ENCODE results near the gene SDCBP2.
"Not testable (repeated sequence)": the region's sequence is repeated elsewhere in the genome, so short reads cannot be mapped to it uniquely, and the experiment has no call there.

The SDCBP2 gene

DNA sequence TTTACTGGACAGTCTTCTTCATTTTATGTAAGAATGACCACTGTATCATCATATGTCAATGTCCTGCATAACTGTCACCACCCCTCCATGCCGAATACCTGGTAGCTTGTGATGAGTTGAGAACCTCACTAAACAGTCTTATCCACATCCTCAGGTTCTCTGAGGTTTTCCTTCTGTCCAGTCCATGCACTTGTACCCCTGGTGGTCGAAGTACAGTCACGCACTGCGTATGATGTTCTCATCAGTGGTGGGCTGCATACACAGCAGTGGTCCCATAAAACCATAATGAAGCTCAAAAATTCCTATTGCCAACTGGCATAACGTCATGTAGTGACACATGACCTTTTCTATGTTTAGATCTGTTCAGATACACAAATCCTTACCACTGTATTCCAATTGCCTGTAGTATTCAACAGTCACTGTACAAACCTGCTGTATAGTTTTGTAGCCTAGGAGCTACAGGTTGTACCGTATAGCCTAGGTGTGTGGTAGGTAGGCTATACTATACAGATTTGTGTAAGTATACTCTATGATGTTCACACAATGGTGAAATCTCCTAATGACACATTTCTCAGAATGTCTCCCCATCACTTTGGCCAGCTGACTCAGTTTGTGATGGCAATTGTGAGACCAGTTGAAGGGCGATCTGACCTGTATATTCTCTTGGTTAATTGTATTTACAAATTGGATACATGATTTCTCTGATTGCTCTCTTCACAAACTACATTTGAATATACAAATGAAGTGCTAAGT is 31.3 kb upstream of the SDCBP2 start:
- no peak for DNase-seq (ENCODE audit: low read depth in 3 of 3, low spot score in 1 of 3)

DNA sequence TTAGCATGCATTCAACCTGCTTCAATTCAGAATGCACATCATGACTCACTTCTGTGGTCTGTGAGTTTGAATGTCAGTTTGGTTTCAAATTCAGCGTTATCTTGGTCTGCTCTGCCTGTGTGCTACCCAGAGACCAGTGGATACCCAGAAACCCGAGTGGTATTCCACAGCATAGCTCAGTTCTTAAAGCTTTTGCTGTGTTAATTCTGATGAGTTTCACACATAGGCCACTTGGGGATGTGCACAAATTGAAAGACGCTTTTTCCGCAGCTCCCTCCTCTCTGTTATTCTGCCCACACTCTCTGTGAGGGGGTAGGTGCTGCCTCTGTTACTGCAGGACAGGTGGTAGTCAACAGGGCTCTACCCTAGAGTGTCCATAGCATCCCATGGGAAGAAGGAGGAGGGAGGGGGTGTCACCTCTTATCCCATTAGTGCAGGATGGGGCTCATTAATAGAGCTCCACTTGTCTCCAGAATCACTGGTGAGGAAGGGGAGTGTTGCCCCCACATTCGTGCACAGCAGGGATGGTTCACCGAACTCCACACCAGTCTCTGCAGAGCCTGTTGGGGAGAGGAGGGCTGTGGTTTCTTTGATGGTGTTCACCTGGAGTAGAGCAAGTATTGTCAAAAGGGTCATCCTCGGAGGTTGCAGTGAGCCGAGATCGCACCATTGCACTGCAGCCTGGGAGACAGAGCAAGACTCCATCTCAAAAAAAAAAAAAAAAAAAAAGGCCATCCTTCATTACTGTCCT is 29.2 kb upstream of the SDCBP2 start:
- no peak for DNase-seq (ENCODE audit: low read depth in 3 of 3, low spot score in 1 of 3)

DNA sequence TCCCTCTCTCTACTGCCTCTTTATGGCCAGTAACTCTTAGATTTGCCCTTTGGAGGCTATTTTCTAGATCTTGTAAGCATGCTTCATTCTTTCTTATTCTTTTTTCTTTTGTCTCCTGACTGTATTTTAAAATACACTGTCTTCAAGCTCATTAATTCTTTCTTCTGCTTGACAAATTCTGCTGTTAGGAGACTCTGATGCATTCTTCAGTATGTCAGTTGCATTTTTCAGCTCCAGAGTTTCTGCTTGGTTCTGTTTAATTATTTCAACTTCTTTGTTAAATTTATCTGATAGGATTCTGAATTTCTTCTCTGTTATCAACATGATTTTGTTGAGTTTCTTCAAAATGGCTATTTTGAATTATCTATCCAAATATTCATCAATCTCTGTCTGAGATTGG is 25.0 kb upstream of the SDCBP2 start:
- DNase-seq (ENCODE audit: low read depth in 3 of 3, low spot score in 1 of 3) = no peak

DNA sequence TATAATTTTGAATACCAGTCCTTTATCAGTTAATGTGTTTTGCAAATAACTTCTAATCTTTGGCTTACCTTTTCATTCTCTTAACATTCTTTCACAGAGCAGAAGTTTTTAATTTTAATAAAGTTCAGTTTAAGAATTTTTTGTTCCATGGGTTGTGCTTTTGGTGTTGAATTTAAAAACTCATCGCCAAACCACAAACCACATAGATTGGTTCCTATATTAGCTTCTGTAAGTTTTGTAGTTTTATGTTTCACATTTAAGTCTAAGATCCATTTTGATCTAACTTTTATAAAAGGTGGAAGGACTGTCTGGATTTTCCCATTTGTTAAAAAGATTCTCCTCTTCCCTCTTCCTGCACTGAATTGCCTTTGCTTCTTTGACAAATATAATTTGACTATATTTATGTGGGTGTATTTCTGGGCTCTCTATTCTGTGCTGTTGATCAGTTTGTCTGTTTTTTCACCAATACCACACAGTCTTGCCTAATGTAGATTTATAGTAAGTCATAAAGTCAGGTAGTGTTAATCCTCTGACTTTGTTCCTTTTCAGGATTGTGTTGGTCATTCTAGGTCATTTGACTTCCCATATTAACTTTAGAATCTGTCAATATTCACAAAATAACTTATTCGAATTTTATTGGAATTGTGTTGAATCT is 17.5 kb upstream of the SDCBP2 start:
- no peak for DNase-seq (ENCODE audit: low read depth in 3 of 3, low spot score in 1 of 3)

DNA sequence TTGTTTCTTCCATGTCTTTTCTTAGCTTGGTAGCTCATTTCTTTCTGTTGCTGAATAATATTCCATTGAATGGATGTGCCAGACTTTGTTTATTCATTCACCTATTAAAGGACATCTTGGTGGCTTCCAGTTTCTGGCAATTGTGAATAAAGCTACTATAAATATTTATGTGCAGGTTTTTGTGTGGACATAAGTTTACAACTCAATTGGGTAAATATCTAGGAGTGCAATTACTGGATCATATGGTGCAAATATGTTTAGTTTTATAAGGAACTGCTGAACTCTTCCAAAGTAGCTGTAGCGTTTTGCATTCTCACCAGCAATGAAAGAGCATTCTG is 16.8 kb upstream of the SDCBP2 start:
- DNase-seq (ENCODE audit: low read depth in 3 of 3, low spot score in 1 of 3) = no peak

DNA sequence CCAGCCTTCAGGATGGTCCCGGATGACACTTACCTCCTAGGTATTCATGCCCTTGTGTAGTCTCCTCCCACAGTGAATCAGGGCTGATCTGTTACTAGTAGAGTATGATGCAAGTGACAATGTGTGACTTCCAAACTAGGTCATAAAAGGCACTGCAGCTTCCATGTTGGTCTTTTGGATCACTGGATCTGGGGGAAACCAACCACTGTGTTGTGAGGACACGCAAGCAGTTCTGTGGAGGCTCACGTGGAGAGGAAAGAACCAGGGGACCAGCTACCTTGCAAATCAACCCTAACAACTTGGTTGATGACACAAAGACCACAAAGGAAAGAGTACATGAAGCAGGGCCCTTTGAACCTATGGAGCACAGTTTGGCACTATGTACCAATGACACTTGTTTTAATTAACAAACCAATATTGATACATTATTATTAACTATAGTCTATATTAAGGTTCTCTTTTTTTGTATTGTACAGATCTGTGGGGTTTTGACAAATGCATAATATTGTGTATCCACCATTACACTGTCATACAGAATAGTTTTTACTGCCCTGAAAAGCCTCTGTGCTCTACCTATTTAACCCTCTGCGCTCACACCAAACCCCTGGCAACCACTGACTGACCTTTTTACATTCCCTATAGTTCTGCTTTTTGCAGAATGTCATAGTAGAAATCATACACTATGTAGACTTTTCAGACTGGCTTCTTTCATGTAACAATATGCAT is 16.3 kb upstream of the SDCBP2 start:
- no peak for DNase-seq (ENCODE audit: low read depth in 3 of 3, low spot score in 1 of 3)

DNA sequence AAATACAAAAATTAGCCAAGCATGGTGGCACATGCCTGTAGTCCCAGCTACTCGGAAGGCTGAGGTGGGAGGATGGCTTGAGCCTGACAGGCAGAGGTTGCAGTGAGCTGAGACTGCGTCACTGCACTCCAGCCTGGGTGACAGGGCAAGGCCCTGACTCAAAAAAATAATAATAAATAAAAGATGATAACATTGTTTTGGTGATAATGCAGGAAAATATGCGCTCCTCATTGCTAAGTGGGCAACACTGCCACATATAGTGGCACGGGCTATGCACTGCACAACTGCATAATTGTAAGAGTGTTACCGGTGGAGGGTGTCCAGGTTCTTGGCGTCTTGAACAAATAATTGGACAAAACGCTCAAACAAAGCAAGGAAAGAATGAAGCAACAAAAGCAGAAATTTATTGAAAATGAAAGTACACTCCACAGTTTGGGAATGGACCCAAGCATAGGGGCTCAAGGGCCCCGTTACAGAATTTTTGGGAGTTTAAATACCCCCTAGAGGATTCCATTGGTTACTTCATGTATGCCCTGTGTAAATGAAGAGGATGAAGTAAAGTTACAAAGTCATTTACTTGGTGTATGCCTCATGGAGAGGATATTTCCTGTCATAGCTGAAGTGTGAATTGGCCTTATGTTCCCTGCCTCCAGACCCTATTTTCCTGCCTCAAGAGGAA is 14.6 kb upstream of the SDCBP2 start:
- not testable (repeated sequence) for DNase-seq (ENCODE audit: low read depth in 3 of 3, low spot score in 1 of 3)

DNA sequence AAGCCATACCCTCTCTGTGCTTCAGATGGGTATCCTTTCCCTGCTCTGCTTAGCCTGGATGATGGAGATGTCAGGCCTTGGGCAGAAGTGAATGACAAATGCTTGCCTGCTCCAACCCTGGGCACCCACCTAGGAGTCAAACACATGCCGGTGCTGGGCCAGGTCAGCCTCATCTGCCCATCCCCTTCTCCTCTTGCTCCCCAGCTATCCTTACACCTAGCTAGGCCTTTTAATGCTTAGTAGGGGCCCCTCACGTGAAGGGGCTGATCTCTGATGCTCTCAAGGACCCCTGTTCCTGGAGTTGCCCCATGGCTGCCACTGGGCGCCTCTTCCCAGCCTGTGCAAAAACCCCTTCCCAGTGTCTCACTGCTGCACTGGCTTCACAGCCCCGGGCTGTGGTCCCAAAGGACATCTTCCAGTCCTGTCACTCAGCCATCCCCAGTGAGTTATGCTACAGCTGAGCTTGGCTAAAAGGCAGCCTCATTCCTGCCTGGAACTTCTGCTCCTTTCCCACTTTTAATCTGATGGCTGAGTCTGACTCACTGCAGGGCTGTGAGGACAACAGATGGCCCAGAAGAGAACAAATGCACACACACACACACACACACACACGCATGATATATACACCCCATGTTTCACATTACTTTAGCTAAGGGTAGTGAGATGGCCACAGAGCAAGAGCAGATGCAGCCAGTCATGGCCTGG is 12.8 kb upstream of the SDCBP2 start:
- DNase-seq (ENCODE audit: low read depth in 3 of 3, low spot score in 1 of 3) = no peak

DNA sequence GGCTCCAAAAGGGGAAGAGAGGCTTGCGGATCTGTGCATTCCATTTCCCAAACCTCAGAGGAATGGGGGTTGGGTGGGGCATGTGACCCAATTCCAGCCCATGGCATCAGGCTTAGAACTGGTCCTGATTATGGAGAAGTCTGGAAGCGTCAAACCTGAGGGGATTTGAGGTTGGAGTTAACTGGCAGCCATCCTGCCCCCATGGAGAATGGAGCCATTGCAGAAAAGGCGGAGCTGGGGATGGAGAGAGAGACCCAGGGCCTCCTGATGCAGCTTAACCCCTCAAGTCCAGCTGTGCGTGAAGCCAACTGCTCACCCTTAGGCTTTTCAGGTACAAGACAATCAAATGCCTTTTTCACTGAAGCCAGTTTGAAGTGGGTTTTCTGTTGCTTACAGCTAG is 9.9 kb upstream of the SDCBP2 start:
- DNase-seq (ENCODE audit: low read depth in 3 of 3, low spot score in 1 of 3) = no peak

DNA sequence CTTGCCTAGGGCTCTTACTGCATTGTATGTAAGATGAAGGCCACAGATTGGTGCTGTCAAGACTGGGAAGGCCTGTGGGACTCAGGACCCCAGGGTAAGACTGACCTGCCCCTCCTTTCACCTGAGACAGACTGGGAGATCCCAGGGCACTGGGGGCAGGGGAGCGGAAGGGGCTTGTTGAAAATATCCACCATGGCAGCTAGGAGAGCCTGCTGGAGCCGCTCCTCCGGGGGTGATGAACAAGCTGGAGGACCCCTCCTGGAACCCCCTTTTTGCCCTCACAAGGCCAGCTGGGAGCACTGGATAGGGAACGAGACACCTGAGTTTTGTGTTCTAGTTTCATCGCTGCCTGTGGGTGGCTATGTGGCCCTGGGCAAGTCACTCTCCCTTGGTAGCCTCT is 9.2 kb upstream of the SDCBP2 start:
- no peak for DNase-seq (ENCODE audit: low read depth in 3 of 3, low spot score in 1 of 3)

DNA sequence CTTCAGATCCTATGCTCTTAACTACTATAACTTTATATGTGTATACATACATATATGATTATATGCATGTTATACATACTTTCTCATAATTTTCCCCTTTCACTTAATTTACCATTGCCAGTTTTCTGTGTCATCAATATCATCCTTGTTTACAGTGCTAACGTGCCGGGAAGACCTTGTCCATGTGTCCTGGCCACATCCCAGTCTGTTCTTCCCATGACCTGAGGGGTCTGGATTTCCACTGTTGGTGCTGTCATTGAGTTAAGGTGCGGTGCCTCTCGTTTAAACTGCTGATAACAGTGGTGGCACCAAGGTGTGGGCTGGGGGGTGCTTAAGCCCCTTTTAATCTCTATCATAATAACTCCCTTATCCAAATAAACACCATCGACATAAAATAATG is 8.5 kb upstream of the SDCBP2 start:
- no peak for DNase-seq (ENCODE audit: low read depth in 3 of 3, low spot score in 1 of 3)

DNA sequence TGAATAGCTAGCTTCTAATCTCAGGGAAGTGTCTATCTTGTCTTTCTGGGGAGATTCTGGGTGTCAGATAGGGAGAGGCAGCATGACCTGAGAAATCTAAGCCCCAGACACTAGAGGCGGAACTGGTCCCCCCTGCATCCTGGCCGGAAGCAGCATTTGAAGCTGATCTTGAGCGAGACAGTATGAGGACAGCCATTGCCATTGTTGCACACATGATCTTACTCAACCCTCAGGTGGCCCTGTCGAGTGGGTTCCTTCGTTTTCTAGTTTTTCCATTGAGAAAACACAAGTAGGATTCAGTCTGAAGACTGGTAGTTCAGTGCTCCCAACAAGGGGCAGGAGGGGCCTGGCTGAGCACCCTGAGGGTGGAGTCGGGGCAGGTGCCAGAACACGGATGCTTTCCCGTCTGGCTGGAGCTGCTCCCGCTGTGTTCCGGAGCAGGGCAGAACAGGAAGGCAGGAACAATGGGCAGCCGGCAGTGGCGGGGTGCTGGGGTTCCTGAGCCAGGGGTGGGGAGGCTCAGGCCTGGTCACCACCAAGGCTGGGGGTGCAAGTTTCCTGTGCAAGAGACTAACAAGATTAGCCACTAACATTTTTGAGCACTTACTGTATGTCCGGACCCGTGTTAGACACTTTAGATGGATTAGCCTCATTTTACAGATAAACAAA is 7.9 kb upstream of the SDCBP2 start:
- DNase-seq (ENCODE audit: low read depth in 3 of 3, low spot score in 1 of 3) = no peak

DNA sequence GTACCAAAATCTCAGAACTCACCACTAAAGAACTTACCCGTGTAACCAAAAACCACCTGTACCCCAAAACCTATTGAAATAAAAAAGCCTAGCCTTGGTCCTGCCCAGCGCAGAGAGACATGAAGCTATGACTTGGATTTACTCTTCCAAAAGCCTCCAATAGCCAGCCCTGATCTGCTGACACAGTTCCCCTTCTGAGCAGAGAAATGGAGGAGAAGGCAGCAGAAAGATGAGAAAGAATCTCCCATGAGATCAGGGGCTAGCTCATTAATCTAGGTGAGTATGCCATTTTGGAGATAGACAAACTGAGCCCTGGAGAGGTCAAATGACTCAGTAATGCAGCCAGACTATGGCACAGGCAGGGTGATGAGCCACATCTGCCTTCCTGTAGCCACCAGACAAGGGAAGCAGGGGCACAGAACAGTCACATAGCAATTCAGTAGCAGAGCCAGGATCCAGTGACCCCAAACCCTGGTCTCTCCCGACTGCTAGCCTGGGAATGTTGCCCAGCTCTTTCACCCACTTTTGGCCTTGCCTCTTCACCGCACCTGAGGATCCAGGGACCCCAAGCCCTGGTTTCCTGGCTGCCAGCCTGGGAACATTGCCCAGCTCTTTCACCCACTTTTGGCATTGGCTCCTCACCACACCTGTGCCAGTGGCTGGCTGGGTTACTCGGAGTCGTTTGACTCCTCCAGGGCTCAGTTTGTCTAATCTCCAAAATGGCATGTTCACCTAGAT is 7.2 kb upstream of the SDCBP2 start:
- DNase-seq (ENCODE audit: low read depth in 3 of 3, low spot score in 1 of 3) = no peak

DNA sequence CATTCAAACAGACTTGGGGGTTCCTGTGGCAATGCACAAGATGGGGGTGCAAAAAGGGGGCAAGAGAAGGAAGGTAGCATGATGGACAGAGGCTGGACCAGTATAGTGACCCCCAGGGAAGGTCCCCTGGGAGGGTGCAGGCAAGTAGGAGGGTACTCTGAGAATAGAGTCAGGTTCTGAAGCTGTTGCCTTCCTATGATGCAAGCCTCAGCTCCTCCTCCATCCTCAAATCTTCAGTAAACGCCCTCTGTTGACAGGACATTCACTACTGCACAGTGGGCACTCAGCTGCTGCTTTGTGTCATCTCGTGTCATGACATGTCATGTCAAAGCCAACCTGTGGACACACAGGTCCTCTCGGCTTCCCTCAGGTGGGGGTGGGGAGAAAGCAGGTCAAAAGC is 5.8 kb upstream of the SDCBP2 start:
- no peak for DNase-seq (ENCODE audit: low read depth in 3 of 3, low spot score in 1 of 3)

DNA sequence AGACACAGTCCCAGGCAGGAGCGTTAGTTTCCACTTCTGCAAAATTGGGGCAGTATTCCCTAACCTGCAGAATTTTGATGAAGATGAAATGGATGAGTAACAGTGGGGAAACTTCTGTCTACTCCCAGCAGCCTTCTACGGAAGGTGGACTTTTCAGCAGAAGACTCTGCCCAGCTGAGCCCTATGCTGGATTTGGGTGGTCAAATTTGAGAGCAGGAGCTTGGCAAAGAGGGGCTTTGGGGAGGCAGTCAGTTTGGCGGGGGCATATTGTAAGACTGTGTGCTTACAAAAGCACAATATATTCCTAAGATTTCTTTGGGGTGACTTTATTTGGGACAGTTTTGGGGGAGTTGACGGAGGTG is 5.4 kb upstream of the SDCBP2 start:
- no peak for DNase-seq (ENCODE audit: low read depth in 3 of 3, low spot score in 1 of 3)

DNA sequence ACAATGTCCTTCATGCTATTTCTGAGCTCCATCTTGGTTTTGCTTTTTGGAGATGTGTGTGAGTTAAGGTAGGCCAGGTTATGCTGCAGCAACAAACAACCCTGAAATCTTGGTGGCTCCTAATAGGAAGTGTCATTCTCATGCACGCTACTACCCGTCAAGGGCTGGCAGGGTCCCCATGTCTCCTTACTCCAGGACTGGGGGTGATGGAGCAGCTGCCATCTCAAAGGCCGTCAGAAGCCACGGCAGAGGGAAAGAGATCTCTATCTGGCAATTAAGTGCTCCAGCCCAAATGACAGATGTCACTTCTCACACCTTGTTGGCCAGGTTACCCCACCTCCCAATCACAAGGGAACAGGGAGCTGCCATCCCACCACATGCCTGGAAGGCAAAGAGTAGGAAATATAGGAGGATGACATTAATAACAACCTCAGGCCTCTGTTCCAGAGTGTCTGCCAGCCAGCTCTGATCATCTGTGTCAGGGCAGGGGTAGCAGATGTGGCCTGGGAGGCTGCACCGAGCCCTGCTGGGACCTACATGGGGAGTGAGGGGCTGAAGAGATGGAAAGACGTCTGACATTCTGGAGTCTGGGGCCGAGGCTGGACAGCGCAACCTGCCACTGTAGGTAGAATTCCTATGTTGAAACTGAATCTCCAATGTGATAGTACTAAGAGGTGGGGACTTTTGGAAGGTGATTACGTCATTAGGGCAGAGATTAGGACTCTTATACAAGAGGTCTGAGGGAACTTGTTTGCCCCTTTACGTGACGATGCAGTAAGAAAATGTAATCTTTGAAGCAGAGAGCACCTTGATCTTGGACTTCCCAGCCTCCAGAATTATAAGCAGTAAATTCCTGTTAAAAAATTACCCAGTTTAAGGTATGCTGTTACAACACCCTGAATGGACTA is 4.8 kb upstream of the SDCBP2 start:
- DNase-seq (ENCODE audit: low read depth in 3 of 3, low spot score in 1 of 3) = no peak

DNA sequence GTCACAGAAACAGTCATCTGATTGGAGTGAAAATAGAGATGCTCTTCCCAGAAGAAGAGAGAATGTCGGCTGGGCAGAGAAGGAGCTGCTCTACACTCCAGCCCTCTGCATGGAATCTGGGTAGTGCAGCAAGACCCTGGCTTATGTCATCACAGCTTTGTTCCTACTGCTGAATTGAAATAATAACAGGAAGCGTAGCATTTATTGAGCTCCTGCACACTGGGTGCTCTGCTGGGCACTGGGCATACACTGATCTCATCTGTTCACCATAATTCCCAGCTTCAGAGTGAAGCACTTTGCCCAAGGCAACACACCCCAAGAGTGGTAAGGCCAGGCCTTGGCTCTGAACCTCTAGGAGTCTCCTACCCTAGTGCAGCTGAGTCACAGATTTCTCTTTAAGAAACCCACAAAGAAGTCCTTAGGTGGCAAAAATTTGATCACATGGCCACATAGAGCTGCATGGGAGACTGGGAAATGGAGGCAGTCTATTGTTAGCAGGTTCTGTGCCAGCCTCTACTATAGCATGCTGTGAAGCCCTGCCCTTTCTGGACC is 3.9 kb upstream of the SDCBP2 start:
- no peak for DNase-seq (ENCODE audit: low read depth in 3 of 3, low spot score in 1 of 3)

DNA sequence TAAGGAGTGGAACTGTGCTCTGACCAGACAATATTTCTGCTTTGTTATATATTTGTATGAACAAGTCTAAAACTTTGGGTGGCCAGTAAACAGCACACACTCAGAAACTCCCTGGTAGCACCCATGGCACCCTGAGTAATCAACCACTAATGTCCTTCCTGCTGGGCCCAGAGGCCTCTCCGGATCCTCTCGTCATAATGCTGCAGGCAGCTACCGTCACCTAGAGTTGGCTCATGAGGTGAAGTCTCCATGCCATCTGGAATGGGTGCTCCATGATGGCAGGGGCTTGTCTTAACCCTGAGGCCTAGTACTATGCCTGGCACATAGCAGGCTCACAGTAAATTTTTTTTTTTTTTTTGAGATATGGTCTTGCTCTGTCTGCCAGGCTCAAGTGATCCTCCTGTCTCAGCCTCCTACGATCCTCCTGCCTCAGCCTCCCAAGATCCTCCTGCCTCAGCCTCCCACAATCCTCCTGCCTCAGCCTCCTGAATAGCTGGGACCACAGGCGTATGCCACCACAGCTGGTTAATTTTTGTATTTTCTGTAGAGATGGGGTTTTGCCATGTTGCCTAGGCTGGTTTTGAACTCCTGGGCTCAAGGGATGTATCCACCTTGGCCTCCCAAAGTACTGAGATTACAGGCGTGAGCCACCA is 3.0 kb upstream of the SDCBP2 start:
- DNase-seq (ENCODE audit: low read depth in 3 of 3, low spot score in 1 of 3) = no peak

All from stimulated activated CD4-positive, alpha-beta T cell treated with anti-CD3 and anti-CD28 coated beads, TNF-alpha, amount 100 ng/mL, for 1 hour (primary cell).